Activated CD4-positive, alpha-beta T cell treated with anti-CD3 and anti-CD28 coated beads, Interleukin-2, amount 10 ng/mL, durations not matched to agents 7 days and 5 days (primary cell): Measurements from ENCODE around the gene DCC. TPM values are rescaled to one million over a fixed set of nuclear protein-coding genes. Genes with fewer than 3 reads are reported as not detected.

Experiments used
- CTCF ChIA-PET: fragments of 350-600 bp; sonication (Branson Sonifier 250); formaldehyde crosslinking; loops from one replicate; lab custom pipeline; 2021; ENCODE audit warnings: antibody characterized with exemption; lab: Charles Lee
- POLR2A ChIA-PET: fragments of 350-600 bp; sonication (Branson Sonifier 250); formaldehyde crosslinking; loops from one replicate; lab custom pipeline; 2021; ENCODE audit warnings: antibody characterized with exemption; lab: Charles Lee
- DNase-seq: peaks from one replicate; pipeline ENCODE4 v3.0.0-alpha.2; 2020
- H3K27ac Mint-ChIP-seq: one replicate; pipeline ENCODE4 v1.8.0; 2021; ENCODE audit warnings: mild to moderate bottlenecking, moderate library complexity, mixed read lengths
- H3K27me3 Mint-ChIP-seq: one replicate; pipeline ENCODE4 v1.8.0; 2021; ENCODE audit warnings: mixed read lengths
- H3K36me3 Mint-ChIP-seq: one replicate; pipeline ENCODE4 v1.8.0; 2021; ENCODE audit warnings: low read depth, mixed read lengths
- H3K4me1 Mint-ChIP-seq: one replicate; pipeline ENCODE4 v1.8.0; 2021; ENCODE audit warnings: mixed read lengths
- H3K4me3 Mint-ChIP-seq: one replicate; pipeline ENCODE4 v1.8.0; 2021; ENCODE audit warnings: mild to moderate bottlenecking, moderate library complexity, mixed read lengths
- H3K9me3 Mint-ChIP-seq: one replicate; pipeline ENCODE4 v1.8.0; 2021; ENCODE audit warnings: mixed read lengths
- total RNA-seq, 2 experiments: library from RNA; stranded (reverse); gene quantifications; one replicate each; pipeline ENCODE4 v1.2.3, GENCODE V29; 2021

DCC gene
- total RNA-seq, 2 experiments from 2014 or later: not detected

DNA sequence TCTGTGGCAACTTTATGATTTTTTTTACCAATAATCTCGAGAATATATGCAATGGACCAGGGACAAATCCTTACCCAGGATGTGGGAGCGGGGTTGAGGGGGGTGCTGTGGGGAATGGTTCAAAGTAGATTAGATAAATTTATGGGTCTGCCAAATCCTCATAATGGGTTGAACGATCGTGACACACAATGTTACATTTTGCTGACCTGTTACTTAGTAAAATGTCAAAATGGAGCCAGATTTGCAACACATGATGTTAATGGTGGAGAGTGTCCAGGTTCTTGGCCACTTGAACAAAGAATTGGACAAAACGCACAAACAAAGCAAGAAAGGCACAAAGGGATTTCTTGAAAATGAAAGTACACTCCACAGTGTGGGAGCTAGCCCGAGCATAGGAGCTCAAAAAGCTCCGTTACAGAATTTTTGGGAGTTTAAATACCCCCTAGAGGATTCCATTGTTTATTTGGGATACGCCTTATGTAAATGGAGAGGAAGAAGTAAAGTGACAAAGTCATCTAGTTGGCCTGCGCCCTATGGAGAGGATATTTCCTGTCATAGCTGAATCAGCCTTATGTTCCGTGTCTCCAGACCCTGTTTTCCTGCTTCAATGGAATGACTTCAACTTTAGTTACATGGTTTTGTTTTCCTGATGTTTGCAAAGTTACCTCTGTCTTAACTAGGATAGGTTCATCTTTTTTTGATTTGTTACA, 776.0 kb downstream of the DCC start:
- ChIA-PET CTCF (no interaction called here), POLR2A (no interaction called here)
- H3K36me3 Mint-ChIP-seq: no peaks in the 10 kb centered on the region
- H3K4me1 Mint-ChIP-seq: no peaks in the 10 kb centered on the region
- H3K4me3 Mint-ChIP-seq: no peak overlapping the region
- H3K27ac Mint-ChIP-seq: no peak overlapping the region
- DNase-seq: no peak
- H3K27me3 Mint-ChIP-seq: no peaks in the 10 kb centered on the region
- H3K9me3 Mint-ChIP-seq: no peaks in the 10 kb centered on the region

DNA sequence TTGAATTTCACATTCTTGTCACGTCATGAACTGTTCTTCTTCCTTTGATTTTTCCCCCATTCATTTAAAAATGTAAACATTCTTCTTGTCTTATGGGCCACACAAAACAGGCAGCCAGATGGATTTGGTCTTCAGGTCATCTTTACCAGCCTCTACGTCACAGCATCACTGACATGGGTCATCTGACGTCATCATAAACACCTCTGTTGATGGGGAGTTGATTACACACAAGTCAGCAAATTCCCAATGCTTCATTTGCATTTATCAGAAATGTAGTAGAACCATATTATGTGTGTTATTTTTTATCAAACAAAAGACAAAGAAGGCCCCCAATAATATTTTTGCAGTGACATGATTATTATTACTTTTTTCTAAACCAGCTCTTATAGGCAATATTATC, 777.9 kb downstream of the DCC start:
- Mint-ChIP-seq H3K9me3 (no peaks in the 10 kb centered on the region), H3K36me3 (no peaks in the 10 kb centered on the region), H3K27me3 (no peaks in the 10 kb centered on the region), H3K4me3 (no peak overlapping the region), H3K27ac (no peak overlapping the region), H3K4me1 (no peaks in the 10 kb centered on the region)
- CTCF ChIA-PET: no interaction called here
- DNase-seq: no peak
- POLR2A ChIA-PET: no interaction called here

DNA sequence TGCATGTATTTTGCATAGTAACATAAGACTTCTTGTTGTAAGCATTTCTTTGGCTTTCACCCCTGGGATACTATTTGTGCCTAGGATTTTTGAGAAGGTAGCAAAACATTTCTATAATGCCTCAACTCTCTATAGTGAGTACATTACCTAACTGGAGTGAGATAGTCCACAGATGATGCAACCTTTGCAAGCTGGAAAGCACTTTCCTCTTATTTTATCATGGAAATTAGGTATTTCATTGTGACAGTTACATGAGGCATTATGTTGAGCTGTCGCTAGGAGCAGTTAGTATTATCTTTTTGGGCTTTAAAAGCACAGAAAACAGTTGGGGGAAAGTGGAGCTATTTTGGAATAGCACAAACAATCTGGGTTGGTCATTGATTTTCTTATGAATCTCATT, 786.2 kb downstream of the DCC start:
- Mint-ChIP-seq H3K4me3 (no peak overlapping the region), H3K36me3 (no peaks in the 10 kb centered on the region), H3K9me3 (no peaks in the 10 kb centered on the region), H3K27me3 (no peaks in the 10 kb centered on the region), H3K4me1 (no peaks in the 10 kb centered on the region), H3K27ac (no peak overlapping the region)
- POLR2A ChIA-PET: no interaction called here
- CTCF ChIA-PET: no interaction called here
- no peak for DNase-seq

DNA sequence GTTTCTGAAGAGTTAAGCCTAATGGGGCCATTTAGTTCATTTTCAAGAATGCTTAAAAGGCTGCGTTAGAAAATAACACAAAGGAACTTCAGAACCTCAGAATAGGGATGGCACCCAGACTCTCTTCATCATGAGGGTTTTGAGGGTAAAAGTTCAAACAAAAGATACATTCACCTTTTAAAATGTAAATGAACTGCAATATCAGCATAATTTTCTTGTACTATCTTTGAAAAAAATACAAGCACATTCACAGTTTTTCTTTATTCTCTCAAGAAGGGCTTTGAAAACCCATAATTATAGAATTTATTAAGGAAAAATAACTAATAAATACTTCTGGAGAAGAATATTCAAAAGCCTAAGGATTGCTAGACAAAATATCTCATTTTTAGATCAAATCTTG, 791.0 kb downstream of the DCC start:
- Mint-ChIP-seq H3K27me3 (no peaks in the 10 kb centered on the region), H3K27ac (no peak overlapping the region), H3K36me3 (no peaks in the 10 kb centered on the region), H3K9me3 (no peaks in the 10 kb centered on the region), H3K4me3 (no peak overlapping the region), H3K4me1 (no peaks in the 10 kb centered on the region)
- ChIA-PET CTCF (no interaction called here), POLR2A (no interaction called here)
- DNase-seq: no peak

DNA sequence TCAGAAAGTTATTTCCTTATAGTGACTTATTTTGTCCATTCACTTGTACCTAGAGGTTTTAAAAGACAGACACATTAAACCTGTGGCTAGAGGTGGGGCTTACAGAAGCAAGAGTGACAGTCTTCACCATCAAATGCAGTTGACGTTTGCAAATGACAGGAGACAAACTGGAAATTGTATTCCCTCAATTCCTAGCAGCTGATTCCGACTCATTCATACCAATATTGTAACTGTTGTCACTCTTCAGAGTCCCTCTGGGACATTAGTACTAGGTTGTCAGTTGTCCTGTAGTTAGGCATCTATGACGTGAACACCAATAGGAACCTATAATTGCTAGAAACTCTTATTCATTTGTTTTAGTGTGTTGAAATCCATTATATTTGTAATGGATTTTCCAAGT, 794.7 kb downstream of the DCC start:
- CTCF ChIA-PET: no interaction called here
- no peaks in the 10 kb centered on the region for H3K27me3 Mint-ChIP-seq

DNA sequence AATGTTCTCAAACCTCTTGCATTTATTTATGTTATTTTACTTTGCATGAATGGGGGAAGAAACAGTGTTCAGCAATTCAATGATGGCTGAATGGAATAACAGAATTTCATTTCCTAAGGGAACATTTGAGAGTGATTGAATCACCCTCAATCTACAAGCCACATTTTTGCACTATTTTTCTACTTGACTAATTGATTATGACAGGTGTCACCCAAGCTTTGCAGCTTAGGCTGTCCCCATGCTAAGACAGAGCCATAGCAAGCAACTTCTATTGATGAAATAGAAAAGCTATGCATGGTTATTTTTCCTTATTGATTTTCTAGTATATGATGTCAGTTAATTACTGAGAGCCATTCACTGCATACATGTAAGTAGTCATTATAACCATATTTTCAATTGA, 795.7 kb downstream of the DCC start:
- Mint-ChIP-seq H3K27me3 (no peaks in the 10 kb centered on the region), H3K4me1 (no peaks in the 10 kb centered on the region), H3K27ac (no peak overlapping the region), H3K9me3 (no peaks in the 10 kb centered on the region), H3K36me3 (no peaks in the 10 kb centered on the region), H3K4me3 (no peak overlapping the region)
- ChIA-PET CTCF (no interaction called here), POLR2A (no interaction called here)
- no peak for DNase-seq

More for the DNA sequence above, 794.7 kb downstream of the DCC start:
- no peaks in the 10 kb centered on the region for H3K9me3 Mint-ChIP-seq
- POLR2A ChIA-PET: no interaction called here
- H3K4me1 Mint-ChIP-seq: no peaks in the 10 kb centered on the region
- H3K27ac Mint-ChIP-seq: no peak overlapping the region
- H3K4me3 Mint-ChIP-seq: no peak overlapping the region
- H3K36me3 Mint-ChIP-seq: no peaks in the 10 kb centered on the region
- DNase-seq: no peak

DNA sequence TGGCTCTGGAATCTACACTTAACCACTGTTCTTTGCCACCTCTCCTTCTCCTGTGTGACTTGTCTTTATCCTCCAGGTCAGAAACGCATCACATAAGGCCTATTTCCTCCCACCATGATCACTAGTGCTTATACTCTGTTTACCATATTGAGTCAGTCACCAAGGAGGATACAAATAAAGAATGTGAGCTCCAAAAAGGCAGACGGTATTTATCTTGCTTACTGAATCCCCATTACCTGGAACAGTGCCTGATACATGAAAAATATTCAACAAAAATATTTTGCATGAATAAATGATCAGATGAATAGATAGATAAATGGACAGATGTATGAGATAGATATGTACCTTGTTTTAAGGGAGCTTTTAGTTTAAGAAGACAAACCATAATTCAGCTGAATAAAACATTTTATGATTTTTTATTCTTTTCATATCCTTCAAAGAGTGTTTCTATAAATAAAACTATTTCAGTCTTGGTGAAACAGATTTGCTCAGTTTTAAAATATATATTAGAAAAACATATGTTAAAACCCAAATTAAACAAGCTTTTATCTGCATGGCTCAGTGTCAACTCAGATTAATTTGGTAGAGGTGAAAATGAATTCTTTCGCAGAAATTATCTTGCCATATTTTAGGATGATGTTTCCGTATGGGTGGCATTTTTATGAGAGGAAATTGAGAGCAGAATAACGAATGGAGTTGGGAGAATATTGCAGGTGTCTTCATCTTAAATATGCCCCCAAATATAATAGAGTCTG, 799.9 kb downstream of the DCC start:
- POLR2A ChIA-PET: no interaction called here

DNA sequence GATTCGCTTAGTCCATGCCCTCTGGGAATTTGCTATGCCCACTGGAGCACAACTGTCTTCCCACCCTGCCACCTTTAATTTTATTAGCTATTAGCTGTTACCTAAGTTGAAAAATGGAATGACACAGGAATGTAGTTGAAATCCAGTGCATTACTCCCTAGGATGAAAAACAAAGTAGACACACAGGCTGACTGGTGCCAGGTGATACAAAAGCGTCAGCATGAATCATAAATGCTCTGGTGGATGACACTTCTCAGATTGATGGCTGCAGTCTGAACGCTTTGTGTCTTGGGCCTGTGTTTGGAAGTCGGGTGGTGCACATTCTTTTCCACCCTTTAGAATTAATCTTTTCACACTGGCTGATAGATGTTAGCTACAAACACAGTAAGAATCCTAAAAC, 802.0 kb downstream of the DCC start:
- Mint-ChIP-seq H3K27ac (no peak overlapping the region), H3K36me3 (no peaks in the 10 kb centered on the region), H3K4me3 (no peak overlapping the region), H3K27me3 (no peaks in the 10 kb centered on the region), H3K4me1 (no peaks in the 10 kb centered on the region), H3K9me3 (peaks cover 3% of the 10 kb centered on the region)
- no peak for DNase-seq
- ChIA-PET CTCF (no interaction called here), POLR2A (no interaction called here)

More for the DNA sequence above, 799.9 kb downstream of the DCC start:
- Mint-ChIP-seq H3K9me3 (peaks cover 3% of the 10 kb centered on the region), H3K27me3 (no peaks in the 10 kb centered on the region), H3K4me3 (no peak overlapping the region), H3K27ac (no peak overlapping the region), H3K4me1 (no peaks in the 10 kb centered on the region), H3K36me3 (no peaks in the 10 kb centered on the region)
- CTCF ChIA-PET: no interaction called here
- no peak for DNase-seq

DNA sequence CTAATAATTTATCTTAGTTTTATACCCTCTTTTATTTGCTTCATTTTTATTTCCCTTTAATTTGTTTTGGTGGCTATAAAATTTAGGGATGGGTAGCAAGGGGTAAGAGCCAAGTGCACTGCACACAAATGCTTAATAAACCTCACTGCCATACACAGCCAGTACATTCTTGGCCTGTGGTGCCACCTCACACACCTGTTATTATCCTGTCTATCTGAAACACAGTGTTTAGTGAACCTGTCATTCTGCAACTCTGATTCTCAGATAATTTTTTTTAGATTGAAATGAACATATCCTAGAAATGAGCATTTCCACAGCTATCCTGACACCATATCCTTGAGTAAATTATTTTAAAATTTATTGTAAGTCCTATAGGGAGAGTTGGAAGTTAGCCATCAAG, 807.5 kb downstream of the DCC start:
- POLR2A ChIA-PET: no interaction called here
- Mint-ChIP-seq H3K4me1 (no peaks in the 10 kb centered on the region), H3K4me3 (no peak overlapping the region), H3K36me3 (no peaks in the 10 kb centered on the region), H3K9me3 (peaks cover 3% of the 10 kb centered on the region), H3K27me3 (no peaks in the 10 kb centered on the region), H3K27ac (no peak overlapping the region)
- no peak for DNase-seq
- CTCF ChIA-PET: no interaction called here

DNA sequence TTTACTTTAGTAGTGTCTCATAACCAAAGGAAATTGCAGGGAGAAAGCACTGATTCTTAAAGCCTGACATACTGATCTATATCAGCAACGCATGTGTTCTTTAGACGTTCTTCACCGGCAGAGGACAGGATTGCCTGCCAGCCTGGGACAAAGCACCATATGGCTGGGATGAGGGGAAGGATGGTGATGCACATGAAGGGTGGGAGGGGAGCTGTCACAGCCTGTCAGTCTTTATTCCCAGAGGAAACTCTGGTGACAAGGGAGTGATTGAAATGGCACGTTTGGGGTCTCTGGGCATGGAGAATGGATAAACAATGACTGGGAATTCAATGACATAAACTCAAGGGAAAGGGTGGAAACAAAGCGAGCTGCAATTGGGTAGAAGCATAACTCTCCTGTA, 808.1 kb downstream of the DCC start:
- ChIA-PET CTCF (no interaction called here), POLR2A (no interaction called here)
- Mint-ChIP-seq H3K9me3 (peaks cover 3% of the 10 kb centered on the region), H3K27me3 (no peaks in the 10 kb centered on the region), H3K4me3 (no peak overlapping the region), H3K4me1 (no peaks in the 10 kb centered on the region), H3K36me3 (no peaks in the 10 kb centered on the region), H3K27ac (no peak overlapping the region)
- DNase-seq: no peak

DNA sequence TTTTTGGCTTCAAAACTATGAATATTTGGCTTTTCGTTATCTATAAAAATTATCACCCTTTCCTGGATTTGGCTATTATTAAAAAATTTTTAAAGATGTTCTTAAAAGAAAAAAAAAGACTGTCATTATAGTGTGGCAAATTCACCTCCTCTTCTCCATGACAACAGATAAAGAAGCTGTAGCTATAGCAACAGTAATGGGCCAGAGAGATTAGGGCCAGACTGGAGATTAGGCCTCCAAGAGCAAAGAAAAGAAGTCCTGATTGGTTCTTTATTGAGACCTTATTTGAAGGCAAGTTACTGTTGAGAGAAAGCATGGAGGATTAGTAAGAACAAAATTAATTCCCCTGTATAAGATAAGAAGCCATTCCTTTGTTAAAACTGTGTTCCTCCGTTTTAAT, 812.5 kb downstream of the DCC start:
- Mint-ChIP-seq H3K9me3 (no peaks in the 10 kb centered on the region), H3K27ac (no peak overlapping the region), H3K4me3 (no peak overlapping the region), H3K27me3 (no peaks in the 10 kb centered on the region), H3K4me1 (no peaks in the 10 kb centered on the region), H3K36me3 (no peaks in the 10 kb centered on the region)
- POLR2A ChIA-PET: no interaction called here
- CTCF ChIA-PET: no interaction called here
- DNase-seq: no peak

DNA sequence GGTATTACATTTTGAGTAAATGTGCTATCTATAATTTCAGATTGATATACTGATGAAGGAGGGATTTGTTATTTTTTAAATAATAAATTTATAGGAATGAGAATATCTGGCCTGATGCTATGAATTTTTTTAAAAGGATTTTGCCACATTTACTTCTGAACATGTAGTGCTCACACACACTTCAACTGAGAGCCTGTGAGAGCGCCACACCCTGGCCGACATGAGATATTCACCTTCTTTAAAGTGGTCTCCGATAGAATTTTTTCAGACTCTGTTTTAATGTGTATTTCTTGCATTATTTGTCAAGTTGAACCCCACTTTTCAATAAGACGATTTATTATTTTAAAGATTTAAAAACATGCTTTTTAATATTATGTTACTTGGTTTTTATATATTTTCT, 813.3 kb downstream of the DCC start:
- Mint-ChIP-seq H3K4me1 (no peaks in the 10 kb centered on the region), H3K36me3 (no peaks in the 10 kb centered on the region), H3K27ac (no peak overlapping the region), H3K4me3 (no peak overlapping the region), H3K27me3 (no peaks in the 10 kb centered on the region), H3K9me3 (no peaks in the 10 kb centered on the region)
- POLR2A ChIA-PET: no interaction called here
- DNase-seq: no peak
- CTCF ChIA-PET: no interaction called here

DNA sequence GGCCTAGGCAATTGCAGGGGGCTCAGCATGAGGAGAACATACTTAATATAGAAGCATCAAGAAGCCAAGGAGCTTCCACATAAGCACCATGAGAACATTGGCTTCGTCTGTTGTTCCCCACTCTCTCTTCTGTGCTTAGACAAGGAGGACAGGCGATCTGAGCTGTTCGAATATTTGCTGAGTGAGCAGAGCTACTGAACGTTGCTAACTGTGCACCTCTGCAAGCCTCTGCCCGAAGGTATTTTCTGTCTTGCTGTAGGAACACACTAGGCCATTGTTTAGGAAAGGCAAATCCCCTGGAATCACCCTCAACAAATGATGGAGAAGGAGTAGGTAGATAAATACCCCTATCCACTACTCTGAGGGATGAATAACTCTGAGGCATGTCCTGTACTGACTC, 813.8 kb downstream of the DCC start:
- POLR2A ChIA-PET: no interaction called here

DNA sequence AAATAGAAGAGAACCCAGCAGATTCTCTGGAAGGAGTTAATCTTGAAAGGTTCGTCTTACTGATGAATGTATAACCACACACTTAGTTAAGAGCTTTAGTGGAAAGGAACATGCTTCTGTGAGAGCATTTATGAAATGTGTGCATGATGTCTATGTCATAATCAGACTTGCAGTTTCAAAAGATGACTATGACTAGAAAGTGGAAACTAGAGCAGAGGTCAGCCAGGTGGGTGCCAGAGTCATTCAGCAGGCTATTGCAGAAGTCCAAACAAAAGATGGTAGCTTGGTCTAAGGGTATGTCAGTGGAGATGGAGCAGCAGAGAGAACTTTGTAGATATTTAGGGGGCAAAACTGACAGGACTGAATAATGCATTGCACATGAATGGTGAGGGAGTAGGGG, 825.8 kb downstream of the DCC start:
- H3K4me1 Mint-ChIP-seq: no peaks in the 10 kb centered on the region
- H3K27me3 Mint-ChIP-seq: no peaks in the 10 kb centered on the region

More for the DNA sequence above, 813.8 kb downstream of the DCC start:
- no peaks in the 10 kb centered on the region for H3K4me1 Mint-ChIP-seq
- H3K4me3 Mint-ChIP-seq: no peak overlapping the region
- H3K27me3 Mint-ChIP-seq: no peaks in the 10 kb centered on the region
- DNase-seq: no peak
- no peak overlapping the region for H3K27ac Mint-ChIP-seq
- no peaks in the 10 kb centered on the region for H3K9me3 Mint-ChIP-seq
- no peaks in the 10 kb centered on the region for H3K36me3 Mint-ChIP-seq
- CTCF ChIA-PET: no interaction called here

More for the DNA sequence above, 825.8 kb downstream of the DCC start:
- H3K27ac Mint-ChIP-seq: no peak overlapping the region
- ChIA-PET POLR2A (no interaction called here), CTCF (no interaction called here)
- no peaks in the 10 kb centered on the region for H3K36me3 Mint-ChIP-seq
- H3K9me3 Mint-ChIP-seq: no peaks in the 10 kb centered on the region
- no peak for DNase-seq
- H3K4me3 Mint-ChIP-seq: no peak overlapping the region
